HepG2 (cell line): ENCODE measurements around the gene CATSPERD. TPM values are rescaled to one million over a fixed set of nuclear protein-coding genes. Genes with fewer than 3 reads are reported as not detected.

ENCODE experiments used
- HDAC2 ChIP-seq: sonication (generic); formaldehyde crosslinking; IDR thresholded peaks from 2 replicates; pipeline ENCODE4 v1.4.0; 2020; ENCODE audit warnings: missing genetic modification reagents
- HNF4G ChIP-seq, 2 experiments: sonication (generic) in 1 of 2; formaldehyde crosslinking in 1 of 2; IDR thresholded peaks; 2 replicates each; pipeline versions ENCODE4 v1.4.0 to v1.6.1; 2011 to 2020; ENCODE audit warnings: borderline replicate concordance in 2 of 2, low read depth in 2 of 2, mild to moderate bottlenecking in 2 of 2, low read length in 1 of 2, missing genetic modification reagents in 1 of 2, moderate library complexity in 1 of 2
- KDM5A ChIP-seq: fragments of 200-600 bp; sonication (generic); IDR thresholded peaks from 2 replicates; pipeline ENCODE4 v1.7.0; 2018; ENCODE audit warnings: antibody characterized with exemption, mild to moderate bottlenecking, low read length, borderline replicate concordance
- KDM6A ChIP-seq: IDR thresholded peaks from 2 replicates; pipeline ENCODE4 v1.6.1; 2016; ENCODE audit warnings: low read depth
- NRL ChIP-seq: sonication (generic); formaldehyde crosslinking; IDR thresholded peaks from 2 replicates; pipeline ENCODE4 v1.5.0; 2020; ENCODE audit warnings: missing genetic modification reagents, mild to moderate bottlenecking, moderate library complexity, borderline replicate concordance
- SRF ChIP-seq: IDR thresholded peaks from 2 replicates; pipeline ENCODE4 v1.6.1; 2011; ENCODE audit warnings: mild to moderate bottlenecking, low read depth, low read length, moderate library complexity
- TBL1XR1 ChIP-seq: fragments of 150-350 bp; IDR thresholded peaks from 2 replicates; pipeline ENCODE4 v1.6.1; 2014; ENCODE audit warnings: borderline replicate concordance, low read length; ENCODE audit not compliant: partially characterized antibody
- TERF1 ChIP-seq: sonication (generic); formaldehyde crosslinking; IDR thresholded peaks from 2 replicates; pipeline ENCODE4 v1.8.0; 2022; ENCODE audit warnings: mild to moderate bottlenecking, missing genetic modification reagents, moderate library complexity
- WIZ ChIP-seq: sonication (generic); formaldehyde crosslinking; IDR thresholded peaks from 2 replicates; pipeline ENCODE4 v1.5.1; 2020; ENCODE audit warnings: mild to moderate bottlenecking, missing genetic modification reagents
- ZFP36 ChIP-seq: fragments of 150-350 bp; IDR thresholded peaks from 2 replicates; pipeline ENCODE4 v1.6.1; 2018; ENCODE audit warnings: borderline replicate concordance, low read length, low read depth; ENCODE audit not compliant: partially characterized antibody
- ZMYM4 ChIP-seq: sonication (generic); formaldehyde crosslinking; IDR thresholded peaks from 2 replicates; pipeline ENCODE4 v1.8.1; 2023; ENCODE audit warnings: mild to moderate bottlenecking, missing genetic modification reagents
- ZNF543 ChIP-seq: sonication (generic); formaldehyde crosslinking; IDR thresholded peaks from 2 replicates; pipeline ENCODE4 v1.4.0; 2020; ENCODE audit warnings: mild to moderate bottlenecking, missing genetic modification reagents
- ZNF564 ChIP-seq: sonication (generic); formaldehyde crosslinking; IDR thresholded peaks from 2 replicates; pipeline ENCODE4 v1.8.1; 2023; ENCODE audit warnings: mild to moderate bottlenecking, missing genetic modification reagents
- ZNF644 ChIP-seq: IDR thresholded peaks from 2 replicates; pipeline ENCODE4 v1.6.1; 2016; ENCODE audit warnings: low read depth
- ZNF646 ChIP-seq: sonication (generic); formaldehyde crosslinking; IDR thresholded peaks from 2 replicates; pipeline ENCODE4 v1.9.0; 2021; ENCODE audit warnings: mild to moderate bottlenecking, missing genetic modification reagents
- ZNF772 ChIP-seq: sonication (generic); formaldehyde crosslinking; IDR thresholded peaks from 2 replicates; pipeline ENCODE4 v1.5.0; 2020; ENCODE audit warnings: mild to moderate bottlenecking, missing genetic modification reagents
- ZNF781 ChIP-seq: sonication (generic); formaldehyde crosslinking; IDR thresholded peaks from 2 replicates; pipeline ENCODE4 v1.5.1; 2020; ENCODE audit warnings: borderline replicate concordance, mild to moderate bottlenecking, missing genetic modification reagents; ENCODE audit errors: not compliant biosample characterization
- ZNF788 ChIP-seq: sonication (generic); formaldehyde crosslinking; IDR thresholded peaks from 2 replicates; pipeline ENCODE4 v1.5.0; 2020; ENCODE audit warnings: mild to moderate bottlenecking, missing genetic modification reagents, borderline replicate concordance
- polyA plus RNA-seq, 8 experiments: library from polyadenylated mRNA; depleted of rRNA in 3 of 8; stranded (reverse) in 7 of 8; unstranded in 1 of 8; fragments of >200 nt; fragmentation: Illumina TruSeq in 4 of 8; extraction: Trizol in 4 of 8; gene quantifications; 2 replicates each; pipeline versions ENCODE4 v1.2.1 to v1.2.3, GENCODE V29; 2011 to 2016; ENCODE audit warnings: low read depth in 4 of 8, missing spikeins in 1 of 8, mixed read lengths in 1 of 8; ENCODE audit not compliant: insufficient read depth in 1 of 8
- total RNA-seq, 5 experiments: library from RNA; depleted of rRNA; stranded (reverse); fragments of >200 nt; fragmentation: Illumina TruSeq; extraction: Trizol; gene quantifications; 2 replicates each; pipeline ENCODE4 v1.2.3, GENCODE V29; 2016; ENCODE audit warnings: low read depth in 1 of 5
- TF ChIP-seq, protein P1 (sequence below): sonication (generic); formaldehyde crosslinking; IDR thresholded peaks from 2 replicates; pipeline ENCODE4 v1.4.0; 2020; ENCODE audit warnings: missing genetic modification reagents, borderline replicate concordance

CATSPERD gene
- total and polyA plus RNA-seq, 2 of the 13 experiments (the other 11 are each of a cell fraction or from before 2014, with no cell fraction given), result 0.04 TPM; not detected in 1

DNA sequence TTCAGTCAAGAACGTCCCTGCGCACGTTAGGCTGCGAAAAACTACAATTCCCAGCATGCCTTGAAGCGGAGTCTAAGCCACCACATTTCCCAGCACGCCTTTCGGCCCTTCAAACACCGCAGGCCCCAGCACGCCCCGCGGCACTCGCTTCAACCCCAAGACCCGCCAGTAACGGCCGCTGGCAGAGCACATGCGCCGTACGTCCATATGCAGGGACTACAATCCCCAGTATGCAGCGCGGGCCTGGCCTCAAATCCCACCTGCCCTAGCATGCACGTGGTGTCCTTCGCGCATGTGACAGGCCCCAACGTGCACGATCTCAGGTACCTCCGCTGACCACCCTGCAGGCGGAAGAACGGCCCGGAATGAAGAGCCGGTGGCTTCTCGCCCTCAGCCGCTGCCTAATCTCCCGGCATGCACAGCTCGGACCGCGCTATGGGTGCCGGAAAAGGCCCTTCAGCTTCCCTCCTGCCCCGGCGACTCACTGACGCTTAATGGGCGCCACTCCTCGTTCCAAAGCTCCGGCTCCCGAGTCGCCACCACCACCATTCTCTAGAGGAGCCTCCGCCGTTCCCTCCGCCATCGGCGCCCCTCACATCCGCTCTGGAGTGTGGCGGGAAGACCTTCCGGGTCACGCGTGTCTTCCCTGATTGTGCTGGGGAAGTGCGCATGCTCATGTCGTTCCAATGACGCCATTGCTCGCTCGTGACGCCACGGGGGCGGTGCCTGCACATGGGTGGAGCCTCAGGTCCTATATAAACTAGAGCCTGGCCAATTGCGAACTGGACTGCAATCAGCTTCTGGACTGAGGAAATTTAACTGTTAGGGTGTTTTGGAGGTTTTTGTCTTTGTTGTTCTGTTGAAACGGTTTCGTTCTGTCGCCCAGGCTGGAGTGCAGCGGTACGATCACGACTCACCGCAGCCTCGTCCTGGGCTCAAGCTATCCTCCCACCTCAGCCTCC, 70.4 kb downstream of the CATSPERD start, which contains the start of gene DUS3L (continued):
- TF ChIP-seq ZNF646 (no peak), HDAC2 (CRISPR knock-in tag) (peak; percentile 74), ZNF644 (CRISPR knock-in tag) (no peak), ZMYM4 (CRISPR knock-in tag) (peak; percentile 87), HNF4G (IDR thresholded peaks at IDR 0.05; ENCODE audit: borderline replicate concordance, low read depth, low read length) (no peak), HNF4G (CRISPR knock-in tag; IDR thresholded peaks at IDR 0.05; ENCODE audit: borderline replicate concordance, low read depth) (no peak), NRL (peak; percentile 84), ZNF772 (peak; percentile 88), ZNF788 (CRISPR knock-in tag) (peak; percentile 93), ZNF543 (CRISPR knock-in tag) (peak; percentile 90), ZFP36 (no peak), TBL1XR1 (peak; percentile 42), KDM5A (0 out of 2 replicates have a peak, but pooled peaks have one; percentile 68), KDM6A (CRISPR knock-in tag) (no peak), TERF1 (CRISPR knock-in tag) (0 out of 2 replicates have a peak, but pooled peaks have one; percentile 79), WIZ (CRISPR knock-in tag) (0 out of 2 replicates have a peak, but pooled peaks have one; percentile 42), ZNF781 (CRISPR knock-in tag) (peak; percentile 87), SRF (no peak), ZNF564 (CRISPR knock-in tag) (no peak; the same call in 1 of the 2 replicates)
- TF ChIP-seq, protein P1, sequence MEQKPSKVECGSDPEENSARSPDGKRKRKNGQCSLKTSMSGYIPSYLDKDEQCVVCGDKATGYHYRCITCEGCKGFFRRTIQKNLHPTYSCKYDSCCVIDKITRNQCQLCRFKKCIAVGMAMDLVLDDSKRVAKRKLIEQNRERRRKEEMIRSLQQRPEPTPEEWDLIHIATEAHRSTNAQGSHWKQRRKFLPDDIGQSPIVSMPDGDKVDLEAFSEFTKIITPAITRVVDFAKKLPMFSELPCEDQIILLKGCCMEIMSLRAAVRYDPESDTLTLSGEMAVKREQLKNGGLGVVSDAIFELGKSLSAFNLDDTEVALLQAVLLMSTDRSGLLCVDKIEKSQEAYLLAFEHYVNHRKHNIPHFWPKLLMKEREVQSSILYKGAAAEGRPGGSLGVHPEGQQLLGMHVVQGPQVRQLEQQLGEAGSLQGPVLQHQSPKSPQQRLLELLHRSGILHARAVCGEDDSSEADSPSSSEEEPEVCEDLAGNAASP (CRISPR knock-in tag), result no peak; the same call in 1 of the 2 replicates
